ENCODE measurements around the gene GOLIM4. TPM values are rescaled to one million over a fixed set of nuclear protein-coding genes. Genes with fewer than 3 reads are reported as not detected.

The GOLIM4 gene
- total RNA-seq, 2 experiments from 2014 or later, result 1.6 to 1.7 TPM

DNA sequence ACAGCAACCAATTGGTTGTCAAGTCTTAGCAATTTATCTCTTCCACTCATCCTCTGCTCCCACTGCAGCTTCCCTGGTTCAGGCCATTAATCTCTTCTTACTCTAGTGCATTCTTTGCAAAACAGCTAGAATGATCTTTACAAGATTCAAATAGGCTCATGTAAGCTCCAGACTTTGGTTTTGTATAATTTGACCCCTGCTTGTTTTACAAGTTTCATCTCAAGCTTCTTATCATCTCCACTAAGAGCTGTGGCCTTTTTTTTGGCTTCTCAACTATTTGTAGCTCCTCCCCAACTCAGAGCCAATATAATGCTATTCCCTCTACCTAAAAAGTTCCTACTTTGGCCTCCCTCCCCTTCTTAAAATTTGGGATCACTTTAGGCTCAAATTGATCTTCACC, 121.8 kb downstream of the GOLIM4 start:
- Mint-ChIP-seq H3K36me3 (ENCODE audit: low read depth) (no peaks in the 10 kb centered on the region), H3K27ac (no peak overlapping the region), H3K9me3 (no peaks in the 10 kb centered on the region), H3K4me1 (no peaks in the 10 kb centered on the region), H3K27me3 (peaks cover 5% of the 10 kb centered on the region), H3K4me3 (no peak overlapping the region)
- POLR2A ChIA-PET, result no interaction called here
- CTCF ChIA-PET, result no interaction called here
- no peak for DNase-seq

DNA sequence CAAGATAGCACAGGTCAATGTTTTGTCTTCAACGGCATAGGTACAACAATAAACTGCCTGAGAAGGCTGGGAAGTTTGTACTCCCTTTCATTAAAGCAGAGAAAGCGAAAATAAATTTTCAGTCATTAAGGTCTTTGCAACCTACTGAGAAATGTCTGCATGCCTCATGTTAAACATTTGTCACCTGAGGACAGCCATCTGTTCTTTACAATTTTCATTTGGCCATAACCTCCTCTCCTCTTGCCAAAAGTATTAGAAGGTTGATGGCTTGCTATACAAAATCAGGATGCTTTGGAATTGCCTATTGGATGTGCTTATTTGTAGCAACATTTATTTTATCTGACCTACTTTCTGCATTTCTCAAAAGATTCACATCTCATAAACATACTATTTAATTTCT, 122.7 kb downstream of the GOLIM4 start:
- H3K36me3 Mint-ChIP-seq (ENCODE audit: low read depth), result no peaks in the 10 kb centered on the region
- H3K4me3 Mint-ChIP-seq, result no peak overlapping the region
- POLR2A ChIA-PET, result no interaction called here
- H3K27ac Mint-ChIP-seq, result no peak overlapping the region
- DNase-seq, result no peak
- H3K27me3 Mint-ChIP-seq, result peaks cover 5% of the 10 kb centered on the region
- CTCF ChIA-PET, result no interaction called here
- no peaks in the 10 kb centered on the region for H3K4me1 Mint-ChIP-seq
- H3K9me3 Mint-ChIP-seq, result no peaks in the 10 kb centered on the region

DNA sequence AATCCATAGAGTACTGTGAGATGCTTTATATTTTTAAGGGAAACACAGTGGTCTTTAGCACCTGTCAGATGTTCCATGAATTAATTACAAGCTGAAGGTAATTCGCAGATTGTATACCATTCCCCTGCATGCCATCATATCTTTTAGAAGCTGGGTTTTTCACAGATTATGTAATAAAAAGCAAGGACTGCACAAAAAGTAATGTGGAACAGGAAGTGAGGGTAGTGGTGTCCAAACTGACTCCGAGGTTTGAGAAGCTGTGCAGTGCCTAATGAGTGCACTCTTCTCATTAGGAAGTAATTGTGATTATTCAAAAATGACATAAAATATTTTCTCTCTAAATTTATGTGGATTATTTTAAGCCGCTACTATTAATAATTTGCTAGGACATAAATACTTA, 123.2 kb downstream of the GOLIM4 start:
- H3K4me3 Mint-ChIP-seq, result no peak overlapping the region
- peaks cover 5% of the 10 kb centered on the region for H3K27me3 Mint-ChIP-seq
- H3K27ac Mint-ChIP-seq, result no peak overlapping the region
- CTCF ChIA-PET, result interaction anchor here (0.6 kb wide), 1 partner anchor 391 kb away, joined by 4 read pairs; no protein-coding TSS in a partner anchor
- H3K9me3 Mint-ChIP-seq, result no peaks in the 10 kb centered on the region
- H3K4me1 Mint-ChIP-seq, result no peaks in the 10 kb centered on the region
- H3K36me3 Mint-ChIP-seq (ENCODE audit: low read depth), result no peaks in the 10 kb centered on the region
- POLR2A ChIA-PET, result no interaction called here
- DNase-seq, result no peak

DNA sequence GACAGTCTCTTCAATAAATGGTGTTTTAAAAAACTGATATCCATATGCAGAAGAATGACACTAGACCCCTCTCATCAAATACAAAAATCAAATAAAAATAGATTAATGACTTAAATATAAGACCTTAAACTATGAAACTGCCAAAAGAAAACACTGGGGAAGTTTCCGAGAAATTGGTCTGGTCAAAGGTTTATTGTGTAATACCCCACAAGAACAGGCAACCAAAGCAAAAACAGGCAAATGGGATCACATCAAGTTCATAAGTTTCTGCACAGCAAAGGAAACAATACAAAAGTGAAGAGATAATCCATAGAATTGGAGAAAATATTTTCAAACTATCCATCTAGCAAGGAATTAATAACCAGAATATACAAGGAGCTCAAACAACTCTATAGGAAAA, 126.2 kb downstream of the GOLIM4 start:
- Mint-ChIP-seq H3K27me3 (peaks cover 5% of the 10 kb centered on the region), H3K9me3 (no peaks in the 10 kb centered on the region), H3K27ac (no peak overlapping the region), H3K4me3 (no peak overlapping the region), H3K36me3 (ENCODE audit: low read depth) (no peaks in the 10 kb centered on the region), H3K4me1 (no peaks in the 10 kb centered on the region)
- POLR2A ChIA-PET, result no interaction called here
- CTCF ChIA-PET, result no interaction called here
- DNase-seq, result no peak

DNA sequence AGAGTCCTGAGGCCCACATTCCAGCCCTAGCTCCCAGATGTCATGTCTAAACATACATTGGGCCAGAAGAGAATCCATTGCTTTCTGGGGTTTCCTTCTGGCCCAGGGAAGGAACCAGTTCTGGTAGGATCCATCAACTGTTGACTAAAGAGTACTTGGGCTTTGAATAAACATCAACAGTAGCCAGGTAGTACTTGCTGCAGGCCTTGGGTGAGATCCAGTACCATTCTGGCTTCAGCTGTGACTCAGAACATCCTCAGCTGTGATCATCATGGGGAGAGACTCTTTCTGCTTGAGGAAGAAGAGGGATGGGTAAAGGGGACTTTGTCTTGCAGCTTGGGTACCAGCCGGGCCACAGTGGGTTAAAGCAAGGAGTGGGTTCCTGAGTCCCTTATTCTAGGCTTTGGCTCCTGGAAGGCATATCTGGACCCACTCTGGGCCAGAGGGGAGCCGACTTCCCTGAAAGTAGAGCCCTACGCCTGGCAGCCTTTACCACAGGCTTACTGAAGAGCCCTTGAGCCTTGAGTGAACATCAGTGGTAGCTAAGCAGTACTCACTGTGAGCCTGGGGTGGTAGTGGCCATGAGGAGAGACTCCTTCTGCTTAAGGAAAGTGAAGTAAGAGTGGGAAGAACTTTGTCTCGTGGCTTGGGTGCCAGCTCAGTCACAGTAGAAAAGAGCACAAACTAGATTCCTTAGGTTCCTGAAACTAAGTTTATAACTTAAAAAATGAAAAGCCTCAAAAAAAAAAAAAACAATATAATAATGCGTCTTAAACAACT, 128.3 kb downstream of the GOLIM4 start:
- Mint-ChIP-seq H3K27ac (no peak overlapping the region), H3K4me1 (no peaks in the 10 kb centered on the region), H3K36me3 (ENCODE audit: low read depth) (no peaks in the 10 kb centered on the region), H3K9me3 (no peaks in the 10 kb centered on the region), H3K4me3 (no peak overlapping the region), H3K27me3 (peaks cover 5% of the 10 kb centered on the region)
- ChIA-PET CTCF (no interaction called here), POLR2A (no interaction called here)
- DNase-seq, result no peak

All from activated CD4-positive, alpha-beta T cell treated with anti-CD3 and anti-CD28 coated beads, Interleukin-2, amount 10 ng/mL, durations not matched to agents 7 days and 5 days (primary cell).